ENCODE measurements around the gene PRKCA.

- no peak for TF ChIP-seq POLR2A (IDR thresholded peaks at IDR 0.05; ENCODE audit: low read length)
- TF ChIP-seq GATA1 (IDR thresholded peaks at IDR 0.05; ENCODE audit: low read depth, low read length) = no peak
These were observed 469.9 kb downstream of the PRKCA start for GRCh38 chr17:66772148-66772812.

Measured in erythroblast (primary cell).